ENCODE data around the gene CDK5RAP2. TPM values are rescaled to one million over a fixed set of nuclear protein-coding genes. Genes with fewer than 3 reads are reported as not detected.

CDK5RAP2 gene
- total and polyA plus RNA-seq, 2 experiments from 2014 or later: 52.6 to 77.0 TPM

DNA sequence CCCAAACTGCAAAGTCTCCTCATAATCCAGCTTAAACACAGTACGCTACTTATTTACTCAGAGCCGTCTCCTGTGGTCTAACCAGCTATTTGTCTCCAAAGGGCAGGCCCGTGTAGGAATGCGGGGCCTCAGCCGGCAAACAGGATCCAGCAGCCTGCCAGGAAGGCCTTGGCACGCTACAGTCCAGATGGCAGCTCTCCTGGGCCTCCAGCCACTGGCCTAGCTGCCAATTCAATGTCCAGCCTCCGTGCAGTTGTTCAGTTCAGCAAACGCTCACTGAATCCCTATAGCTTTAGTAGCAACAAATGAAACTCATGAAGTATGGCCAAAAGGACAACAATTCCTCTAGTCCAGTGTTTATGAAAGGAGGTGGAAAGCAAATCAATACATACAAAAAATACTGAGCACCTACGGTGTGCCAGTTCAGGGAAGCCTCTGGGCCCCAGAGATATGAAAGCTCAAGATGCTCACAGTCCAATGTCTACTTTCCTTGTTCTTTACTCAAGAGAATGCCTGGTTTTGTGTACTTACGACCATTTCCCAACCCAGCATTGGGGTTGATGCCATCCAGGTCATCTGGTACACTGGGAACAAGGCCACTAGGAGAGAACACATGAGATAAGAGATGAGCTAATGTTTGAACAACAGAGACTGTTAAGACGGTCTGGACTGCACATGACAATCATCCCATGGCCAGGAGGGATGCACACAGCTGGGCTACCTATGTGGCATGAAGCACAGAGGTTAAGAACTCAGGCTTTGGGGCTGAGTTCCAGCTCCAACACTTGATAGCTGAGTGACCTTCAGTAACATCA is 8.3 kb downstream of the CDK5RAP2 start:
- in situ Hi-C loops (cut with MboI): no loop called here
- Histone ChIP-seq H3K4me3 (peak overlapping the region; percentile 25; the same call in 1 of the 2 replicates), H3K27me3 (replicated peaks; ENCODE audit: insufficient read depth) (no peaks in the 10 kb centered on the region), H3K9me3 (ENCODE audit: low read depth) (no peaks in the 10 kb centered on the region), H3K4me2 (ENCODE audit: unreplicated experiment) (peak overlapping the region; percentile 50), H3K9me2 (ENCODE audit: insufficient read depth) (no peaks in the 10 kb centered on the region), H3K9ac (peak overlapping the region; percentile 64), H3K27ac (peak overlapping the region; percentile 82), H3F3A (ENCODE audit: insufficient read depth) (peaks cover 23% of the 10 kb centered on the region), H4K20me1 (ENCODE audit: insufficient read depth) (no peaks in the 10 kb centered on the region), H2AFZ (peak overlapping the region; percentile 30), H3K4me1 (ENCODE audit: insufficient read depth) (peaks cover 24% of the 10 kb centered on the region), H3K36me3 (ENCODE audit: low read depth) (peaks cover 14% of the 10 kb centered on the region; the same call in 1 of the 2 replicates), H3K79me2 (ENCODE audit: insufficient read depth) (peaks cover 49% of the 10 kb centered on the region)
- TF ChIP-seq EZH2 (IDR thresholded peaks at IDR 0.05; ENCODE audit: insufficient read depth, poor library complexity, severe bottlenecking) (no peak), EZH2phosphoT487 (IDR thresholded peaks at IDR 0.05; ENCODE audit: insufficient read depth, low read depth) (no peak)
- WGBS, 2 experiments (ENCODE audit: low coverage in 1 of 2, low lambda C conversion rate in 2 of 2, missing lambda C conversion rate in 2 of 2): 18 to 24% methylated on average over 11 of the region's 11 CpGs
- DNase-seq: peak; percentile 92

DNA sequence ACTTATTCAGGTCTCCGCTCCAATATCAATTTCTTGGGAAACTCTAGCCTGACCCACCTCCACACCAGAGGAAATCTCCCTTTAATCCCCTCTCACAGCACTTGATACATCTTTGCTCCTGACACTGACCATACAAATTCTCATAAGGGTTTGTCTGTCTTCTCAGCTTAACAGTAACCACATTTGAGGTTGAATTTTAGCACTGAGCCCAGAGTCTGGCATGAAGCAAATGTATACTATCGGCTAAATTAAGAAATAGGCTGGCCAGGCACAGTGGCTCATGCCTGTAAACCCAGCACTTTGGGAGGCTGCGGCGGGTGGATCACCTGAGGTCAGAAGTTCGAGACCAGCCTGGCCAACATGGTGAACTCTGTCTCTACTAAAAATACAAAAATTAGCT is 9.7 kb downstream of the CDK5RAP2 start:
- DNase-seq: no peak
- Histone ChIP-seq H3K9ac (peak overlapping the region; percentile 64; the same call in 1 of the 2 replicates), H4K20me1 (ENCODE audit: insufficient read depth) (no peaks in the 10 kb centered on the region), H3F3A (ENCODE audit: insufficient read depth) (peaks cover 23% of the 10 kb centered on the region), H3K4me3 (no peak overlapping the region), H3K9me2 (ENCODE audit: insufficient read depth) (no peaks in the 10 kb centered on the region), H3K4me2 (ENCODE audit: unreplicated experiment) (no peak overlapping the region), H3K27me3 (replicated peaks; ENCODE audit: insufficient read depth) (no peaks in the 10 kb centered on the region), H3K9me3 (ENCODE audit: low read depth) (no peaks in the 10 kb centered on the region), H3K27ac (peak overlapping the region; percentile 82), H3K79me2 (ENCODE audit: insufficient read depth) (peaks cover 43% of the 10 kb centered on the region), H3K36me3 (ENCODE audit: low read depth) (peaks cover 25% of the 10 kb centered on the region; the same call in 1 of the 2 replicates), H3K4me1 (ENCODE audit: insufficient read depth) (peaks cover 24% of the 10 kb centered on the region), H2AFZ (no peak overlapping the region)
- TF ChIP-seq EZH2 (IDR thresholded peaks at IDR 0.05; ENCODE audit: insufficient read depth, poor library complexity, severe bottlenecking): no peak
- no peak for TF ChIP-seq EZH2phosphoT487 (IDR thresholded peaks at IDR 0.05; ENCODE audit: insufficient read depth, low read depth)
- in situ Hi-C loops (cut with MboI): no loop called here
- WGBS, 2 experiments (ENCODE audit: low coverage in 1 of 2, low lambda C conversion rate in 2 of 2, missing lambda C conversion rate in 2 of 2): 87 to 91% methylated on average over 5 of the region's 5 CpGs

DNA sequence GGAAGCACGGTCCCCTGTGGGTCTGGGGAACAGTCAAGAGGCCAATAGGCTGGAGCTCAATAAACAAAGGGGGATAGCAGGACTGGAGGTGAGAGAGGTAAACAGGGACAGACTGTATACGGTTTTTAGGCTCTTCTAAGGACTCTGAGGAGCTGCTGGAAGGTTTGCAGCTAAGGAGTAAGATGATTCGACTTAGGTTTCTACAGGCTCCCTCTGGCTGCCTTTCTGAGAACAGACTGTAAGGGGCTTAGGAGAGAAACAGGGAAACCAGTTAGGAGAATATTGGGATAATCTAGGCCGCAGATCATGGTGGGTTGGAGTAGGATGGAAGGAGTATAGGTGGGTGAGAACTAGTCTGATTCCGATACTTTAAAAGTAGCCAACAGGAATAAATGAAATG is 10.4 kb downstream of the CDK5RAP2 start:
- no peaks in the 10 kb centered on the region for H3K9me2 ChIP-seq (ENCODE audit: insufficient read depth)
- in situ Hi-C loops (cut with MboI): no loop called here
- DNase-seq: peak; percentile 15
- TF ChIP-seq EZH2phosphoT487 (IDR thresholded peaks at IDR 0.05; ENCODE audit: insufficient read depth, low read depth) (no peak), EZH2 (IDR thresholded peaks at IDR 0.05; ENCODE audit: insufficient read depth, poor library complexity, severe bottlenecking) (no peak)
- H3K27me3 ChIP-seq (replicated peaks; ENCODE audit: insufficient read depth): no peaks in the 10 kb centered on the region
- H3K9me3 ChIP-seq (ENCODE audit: low read depth): no peaks in the 10 kb centered on the region
- 96 to 98% methylated on average over 5 of the region's 5 CpGs for WGBS, 2 experiments (ENCODE audit: low coverage in 1 of 2, low lambda C conversion rate in 2 of 2, missing lambda C conversion rate in 2 of 2)
- H3K9ac ChIP-seq: no peak overlapping the region
- peaks cover 23% of the 10 kb centered on the region for H3F3A ChIP-seq (ENCODE audit: insufficient read depth)
- peaks cover 35% of the 10 kb centered on the region for H3K79me2 ChIP-seq (ENCODE audit: insufficient read depth)
- H3K4me1 ChIP-seq (ENCODE audit: insufficient read depth): peaks cover 24% of the 10 kb centered on the region
- peaks cover 29% of the 10 kb centered on the region; the same call in 1 of the 2 replicates for H3K36me3 ChIP-seq (ENCODE audit: low read depth)
- H3K4me2 ChIP-seq (ENCODE audit: unreplicated experiment): no peak overlapping the region
- no peak overlapping the region for H2AFZ ChIP-seq
- H3K4me3 ChIP-seq: no peak overlapping the region
- H4K20me1 ChIP-seq (ENCODE audit: insufficient read depth): no peaks in the 10 kb centered on the region
- no peak overlapping the region for H3K27ac ChIP-seq

- Histone ChIP-seq H3K9me3 (ENCODE audit: low read depth) (no peaks in the 10 kb centered on the region), H3K27ac (no peak overlapping the region), H3F3A (ENCODE audit: insufficient read depth) (peaks cover 23% of the 10 kb centered on the region), H3K36me3 (ENCODE audit: low read depth) (peaks cover 29% of the 10 kb centered on the region; the same call in 1 of the 2 replicates), H3K79me2 (ENCODE audit: insufficient read depth) (peaks cover 28% of the 10 kb centered on the region), H3K27me3 (replicated peaks; ENCODE audit: insufficient read depth) (no peaks in the 10 kb centered on the region), H4K20me1 (ENCODE audit: insufficient read depth) (no peaks in the 10 kb centered on the region), H3K4me1 (ENCODE audit: insufficient read depth) (peaks cover 24% of the 10 kb centered on the region), H3K9me2 (ENCODE audit: insufficient read depth) (no peaks in the 10 kb centered on the region), H3K9ac (no peak overlapping the region), H2AFZ (no peak overlapping the region), H3K4me2 (ENCODE audit: unreplicated experiment) (no peak overlapping the region), H3K4me3 (no peak overlapping the region)
- in situ Hi-C loops (cut with MboI): no loop called here
- TF ChIP-seq EZH2phosphoT487 (IDR thresholded peaks at IDR 0.05; ENCODE audit: insufficient read depth, low read depth): no peak
- no peak for TF ChIP-seq EZH2 (IDR thresholded peaks at IDR 0.05; ENCODE audit: insufficient read depth, poor library complexity, severe bottlenecking)
- DNase-seq: no peak
- 98% methylated on average over 5 of the region's 5 CpGs for WGBS, 2 experiments (ENCODE audit: low coverage in 1 of 2, low lambda C conversion rate in 2 of 2, missing lambda C conversion rate in 2 of 2)
Measured at GRCh38 chr9:120568816-120569215, 11.2 kb downstream of the CDK5RAP2 start.
